Spleen (tissue), 7 donors: ENCODE results near the gene HMCN2.

Experiments
- CTCF ChIP-seq, 11 experiments: fragments of 200-600 bp in 7 of 11; fragments of 450-650 bp in 4 of 11; sonication (generic) in 4 of 11; IDR thresholded peaks in 8 of 11; conservative IDR thresholded peaks in 3 of 11; 1 replicate in 7 of 11; 2 replicates in 4 of 11; pipeline versions ENCODE4 v1.4.0 to v1.8.0; 2016 to 2021; ENCODE audit warnings: antibody characterized with exemption in 11 of 11, inconsistent platforms in 4 of 11, mild to moderate bottlenecking in 1 of 11
- POLR2A ChIP-seq, 3 donors: fragments of 450-650 bp; IDR thresholded peaks; one replicate each; pipeline ENCODE4 v1.5.1; 2017; ENCODE audit warnings: antibody characterized with exemption in 3 of 3, mild to moderate bottlenecking in 1 of 3
- POLR2AphosphoS5 ChIP-seq, 3 donors: sonication (generic); formaldehyde crosslinking; IDR thresholded peaks; one replicate each; pipeline ENCODE4 v1.5.1; 2017; ENCODE audit warnings: antibody characterized with exemption in 3 of 3
- donor health status: DM: no; HTN: no; CAD: no; lungs with moderate emphysema.
- donor health status: DM: no; HTN: no; CAD: no.
- donor health status: DM: no; HTN: no; CAD: no.

- TF ChIP-seq CTCF (IDR thresholded peaks at IDR 0.05 in 8 of 11, conservative IDR thresholded peaks at IDR 0.05 in 3 of 11) (no peak), POLR2AphosphoS5 (IDR thresholded peaks at IDR 0.05) (no peak), POLR2A (IDR thresholded peaks at IDR 0.05) (no peak)
Observed at GRCh38 chr9:130325921-130326320, 60.4 kb downstream of the HMCN2 start.
